Suprapubic skin (tissue), 4 donors: ENCODE results near the gene PPAT.

Experiments
- POLR2A ChIP-seq, 2 donors: fragments of 450-650 bp; IDR thresholded peaks; one replicate each; pipeline ENCODE4 v1.6.1; 2017; ENCODE audit warnings: antibody characterized with exemption in 2 of 2, mild to moderate bottlenecking in 2 of 2, moderate library complexity in 2 of 2
- POLR2AphosphoS5 ChIP-seq, 3 donors: sonication (generic); formaldehyde crosslinking; IDR thresholded peaks; one replicate each; pipeline ENCODE4 v1.6.1; 2017; ENCODE audit warnings: antibody characterized with exemption in 3 of 3
- TF ChIP-seq, protein P1 (sequence below), 2 donors: fragments of 200-600 bp in 1 of 2; fragments of 450-650 bp in 1 of 2; sonication (generic) in 1 of 2; IDR thresholded peaks; one replicate each; pipeline ENCODE4 v1.5.1; 2016 to 2019; ENCODE audit warnings: antibody characterized with exemption in 2 of 2, mild to moderate bottlenecking in 1 of 2, moderate library complexity in 1 of 2

DNA sequence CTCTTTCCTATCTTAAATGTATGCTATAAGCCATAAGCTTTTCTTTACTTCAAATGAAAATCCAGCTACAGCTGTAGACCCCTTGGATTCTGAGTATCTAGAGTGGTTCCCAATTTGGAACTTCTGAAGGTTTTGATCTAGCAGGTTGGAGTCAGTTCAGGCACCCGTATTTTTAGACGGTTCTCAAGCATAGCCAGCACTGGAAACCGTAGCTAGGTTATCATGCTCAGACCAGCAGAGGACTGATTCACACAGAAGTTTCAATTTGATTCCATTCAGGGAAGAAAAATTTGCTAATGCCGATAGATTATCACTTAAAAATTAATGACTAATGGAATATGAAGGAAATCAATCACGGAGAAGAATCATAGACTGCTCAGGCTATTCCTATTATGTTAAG lies 11.2 kb downstream of the PPAT start:
- TF ChIP-seq POLR2AphosphoS5 (IDR thresholded peaks at IDR 0.05) (no peak), POLR2A (IDR thresholded peaks at IDR 0.05) (no peak)
- TF ChIP-seq, protein P1, sequence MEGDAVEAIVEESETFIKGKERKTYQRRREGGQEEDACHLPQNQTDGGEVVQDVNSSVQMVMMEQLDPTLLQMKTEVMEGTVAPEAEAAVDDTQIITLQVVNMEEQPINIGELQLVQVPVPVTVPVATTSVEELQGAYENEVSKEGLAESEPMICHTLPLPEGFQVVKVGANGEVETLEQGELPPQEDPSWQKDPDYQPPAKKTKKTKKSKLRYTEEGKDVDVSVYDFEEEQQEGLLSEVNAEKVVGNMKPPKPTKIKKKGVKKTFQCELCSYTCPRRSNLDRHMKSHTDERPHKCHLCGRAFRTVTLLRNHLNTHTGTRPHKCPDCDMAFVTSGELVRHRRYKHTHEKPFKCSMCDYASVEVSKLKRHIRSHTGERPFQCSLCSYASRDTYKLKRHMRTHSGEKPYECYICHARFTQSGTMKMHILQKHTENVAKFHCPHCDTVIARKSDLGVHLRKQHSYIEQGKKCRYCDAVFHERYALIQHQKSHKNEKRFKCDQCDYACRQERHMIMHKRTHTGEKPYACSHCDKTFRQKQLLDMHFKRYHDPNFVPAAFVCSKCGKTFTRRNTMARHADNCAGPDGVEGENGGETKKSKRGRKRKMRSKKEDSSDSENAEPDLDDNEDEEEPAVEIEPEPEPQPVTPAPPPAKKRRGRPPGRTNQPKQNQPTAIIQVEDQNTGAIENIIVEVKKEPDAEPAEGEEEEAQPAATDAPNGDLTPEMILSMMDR (IDR thresholded peaks at IDR 0.05): no peak
